ENCODE measurements around the gene ABCA6.

Gene ABCA6

GRCh38 chr17:69143683-69144231 lies 2.1 kb upstream of the ABCA6 start:
- no peak overlapping the region for H3K4me3 ChIP-seq (ENCODE audit: low read depth, low read length)
- no peak for DNase-seq (ENCODE audit: low read depth)
- no peak for TF ChIP-seq CTCF (IDR thresholded peaks at IDR 0.05; ENCODE audit: low read depth, low read length, missing control alignments)

GRCh38 chr17:69143151-69143550 lies 1.5 kb upstream of the ABCA6 start:
- no peak for TF ChIP-seq CTCF (IDR thresholded peaks at IDR 0.05; ENCODE audit: low read depth, low read length, missing control alignments)
- no peak for DNase-seq (ENCODE audit: low read depth)
- no peak overlapping the region for H3K4me3 ChIP-seq (ENCODE audit: low read depth, low read length)

GRCh38 chr17:69142175-69142802 lies 594 bp upstream of the ABCA6 start:
- DNase-seq (ENCODE audit: low read depth): no peak
- no peak overlapping the region for H3K4me3 ChIP-seq (ENCODE audit: low read depth, low read length)

GRCh38 chr17:69134112-69134511 lies 7.6 kb downstream of the ABCA6 start:
- DNase-seq (ENCODE audit: low read depth): no peak
- TF ChIP-seq CTCF (IDR thresholded peaks at IDR 0.05; ENCODE audit: low read depth, low read length, missing control alignments): no peak
- no peak overlapping the region for H3K4me3 ChIP-seq (ENCODE audit: low read depth, low read length)

More at GRCh38 chr17:69142175-69142802, 594 bp upstream of the ABCA6 start:
- no peak for TF ChIP-seq CTCF (IDR thresholded peaks at IDR 0.05; ENCODE audit: low read depth, low read length, missing control alignments)

GRCh38 chr17:69130627-69131296 lies 10.9 kb downstream of the ABCA6 start:
- no peak overlapping the region for H3K4me3 ChIP-seq (ENCODE audit: low read depth, low read length)
- no peak for TF ChIP-seq CTCF (IDR thresholded peaks at IDR 0.05; ENCODE audit: low read depth, low read length, missing control alignments)
- no peak for DNase-seq (ENCODE audit: low read depth)

GRCh38 chr17:69123626-69124025 lies 18.1 kb downstream of the ABCA6 start:
- H3K4me3 ChIP-seq (ENCODE audit: low read depth, low read length): no peak overlapping the region
- DNase-seq (ENCODE audit: low read depth): no peak
- no peak for TF ChIP-seq CTCF (IDR thresholded peaks at IDR 0.05; ENCODE audit: low read depth, low read length, missing control alignments)
